Epithelial cell of proximal tubule (primary cell): ENCODE data around the gene TAT. TPM values are rescaled to one million over a fixed set of nuclear protein-coding genes. Genes with fewer than 3 reads are reported as not detected.
"Not testable (repeated sequence)": the region's sequence is repeated elsewhere in the genome, so short reads cannot be mapped to it uniquely, and the experiment has no call there.

ENCODE experiments used
- DNase-seq: peaks from one replicate; pipeline ENCODE4 v3.0.0-alpha.2; 2011; ENCODE audit warnings: low read depth
- H3K4me3 ChIP-seq: 2 replicates; pipeline ENCODE4 v1.5.1; 2011; ENCODE audit warnings: low read depth, mild to moderate bottlenecking, low read length
- total RNA-seq: library from RNA; depleted of rRNA; stranded (reverse); fragments of >200 nt; gene quantifications from 2 replicates; pipeline ENCODE4 v1.2.3, GENCODE V29; 2015
- TF ChIP-seq, protein P1 (sequence below): conservative IDR thresholded peaks from 2 replicates; pipeline ENCODE4 v1.5.1; 2012; ENCODE audit warnings: low read depth, mild to moderate bottlenecking, low read length

Gene TAT
- total RNA-seq, 1 donor from 2014 or later, result not detected

DNA sequence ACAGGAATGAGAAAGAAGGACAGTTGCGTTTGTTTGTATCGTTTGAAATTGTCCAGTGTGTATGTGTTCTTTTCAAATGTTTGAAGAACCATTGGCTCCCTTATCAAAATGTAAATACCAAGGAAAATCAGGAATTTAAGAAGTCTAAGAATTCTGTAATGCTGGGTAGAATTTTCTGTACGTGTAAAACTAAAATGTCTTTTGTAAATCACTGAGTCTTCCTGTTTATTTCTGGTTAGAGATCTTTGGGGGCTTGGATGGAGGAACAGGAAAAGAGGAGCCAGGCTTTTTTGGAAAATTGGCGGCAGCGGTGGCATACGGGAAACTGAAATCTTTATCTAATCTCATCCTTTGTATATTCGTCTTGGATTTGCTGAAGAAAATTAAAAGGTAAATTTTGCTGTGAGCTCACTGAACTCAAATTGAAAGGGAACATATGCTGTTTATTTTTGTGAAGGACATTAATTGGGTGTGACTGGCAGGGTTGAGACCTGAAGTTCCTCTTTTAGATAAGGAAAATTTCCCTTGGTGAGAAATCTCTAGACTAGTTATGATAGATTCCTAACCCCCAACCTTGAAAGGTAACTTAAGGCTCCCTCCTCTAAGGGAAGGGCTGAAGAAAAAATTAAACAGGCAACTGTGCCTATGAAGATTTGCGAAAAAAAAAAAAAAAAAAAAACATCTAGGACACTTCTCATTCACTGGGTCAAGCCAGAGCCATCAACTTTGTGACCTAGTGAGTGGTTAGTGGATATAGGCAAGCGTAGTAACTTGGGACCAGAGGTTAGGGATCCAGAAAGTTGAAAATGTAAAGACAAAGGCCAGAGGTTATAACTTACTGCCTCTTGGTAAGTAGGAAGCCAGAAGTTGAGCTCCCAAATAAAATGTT is 10.8 kb downstream of the TAT start:
- TF ChIP-seq, protein P1, sequence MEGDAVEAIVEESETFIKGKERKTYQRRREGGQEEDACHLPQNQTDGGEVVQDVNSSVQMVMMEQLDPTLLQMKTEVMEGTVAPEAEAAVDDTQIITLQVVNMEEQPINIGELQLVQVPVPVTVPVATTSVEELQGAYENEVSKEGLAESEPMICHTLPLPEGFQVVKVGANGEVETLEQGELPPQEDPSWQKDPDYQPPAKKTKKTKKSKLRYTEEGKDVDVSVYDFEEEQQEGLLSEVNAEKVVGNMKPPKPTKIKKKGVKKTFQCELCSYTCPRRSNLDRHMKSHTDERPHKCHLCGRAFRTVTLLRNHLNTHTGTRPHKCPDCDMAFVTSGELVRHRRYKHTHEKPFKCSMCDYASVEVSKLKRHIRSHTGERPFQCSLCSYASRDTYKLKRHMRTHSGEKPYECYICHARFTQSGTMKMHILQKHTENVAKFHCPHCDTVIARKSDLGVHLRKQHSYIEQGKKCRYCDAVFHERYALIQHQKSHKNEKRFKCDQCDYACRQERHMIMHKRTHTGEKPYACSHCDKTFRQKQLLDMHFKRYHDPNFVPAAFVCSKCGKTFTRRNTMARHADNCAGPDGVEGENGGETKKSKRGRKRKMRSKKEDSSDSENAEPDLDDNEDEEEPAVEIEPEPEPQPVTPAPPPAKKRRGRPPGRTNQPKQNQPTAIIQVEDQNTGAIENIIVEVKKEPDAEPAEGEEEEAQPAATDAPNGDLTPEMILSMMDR, result no peak
- DNase-seq, result no peak
- peak overlapping the region; percentile 63 for H3K4me3 ChIP-seq

DNA sequence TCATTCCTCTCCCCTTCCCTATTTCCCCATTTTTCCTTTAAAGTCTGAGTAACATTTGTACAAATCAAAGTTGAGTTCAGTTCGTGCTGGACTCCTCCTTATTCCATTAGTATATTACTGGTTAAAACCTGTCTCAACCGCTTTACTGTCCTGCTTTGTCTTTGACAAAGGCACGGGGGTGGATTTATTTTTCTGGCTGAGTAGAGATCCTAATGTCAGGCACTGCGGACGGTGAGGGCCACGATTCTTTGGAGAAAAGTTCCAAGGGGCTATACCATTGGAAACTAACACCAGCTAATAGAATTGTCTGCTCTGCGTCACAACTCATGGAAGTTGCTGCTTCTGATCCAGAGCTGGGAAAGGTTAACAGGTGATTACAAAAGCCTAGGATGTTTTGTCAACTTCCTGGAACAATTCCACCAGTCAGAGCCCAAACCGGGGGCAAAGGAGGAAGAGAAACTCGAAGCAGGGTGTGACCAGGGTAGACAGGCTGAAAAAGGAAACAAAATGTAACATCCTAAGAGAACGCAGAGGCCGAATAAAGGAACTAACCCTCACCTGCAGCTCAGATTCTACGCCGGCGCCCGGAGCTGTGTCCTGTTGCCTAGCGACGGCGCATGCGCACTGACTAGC is 12.4 kb downstream of the TAT start:
- H3K4me3 ChIP-seq, result peak overlapping the region; percentile 63
- peak; percentile 15 for DNase-seq
- TF ChIP-seq, protein P1, result no peak

DNA sequence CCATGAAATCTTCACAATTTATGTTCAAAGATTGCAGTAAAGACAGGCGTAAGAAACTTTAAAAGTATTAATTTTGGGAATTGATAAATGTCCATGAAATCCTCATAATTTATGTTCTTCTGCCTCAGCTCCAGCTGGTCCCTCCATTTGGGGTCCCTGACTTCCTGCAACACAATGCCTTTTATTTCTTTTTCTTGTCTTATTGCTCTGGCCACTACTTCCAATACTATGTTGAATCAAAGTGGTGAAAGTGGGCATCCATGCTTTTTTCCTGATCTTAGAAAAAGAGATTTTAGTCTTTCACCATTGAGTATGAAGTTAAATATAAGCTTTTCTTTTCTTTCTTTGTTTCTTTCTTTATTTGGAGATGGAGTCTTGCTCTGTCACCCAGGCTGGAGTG is 14.3 kb downstream of the TAT start:
- H3K4me3 ChIP-seq, result no peak overlapping the region
- TF ChIP-seq, protein P1, result no peak
- no peak for DNase-seq

DNA sequence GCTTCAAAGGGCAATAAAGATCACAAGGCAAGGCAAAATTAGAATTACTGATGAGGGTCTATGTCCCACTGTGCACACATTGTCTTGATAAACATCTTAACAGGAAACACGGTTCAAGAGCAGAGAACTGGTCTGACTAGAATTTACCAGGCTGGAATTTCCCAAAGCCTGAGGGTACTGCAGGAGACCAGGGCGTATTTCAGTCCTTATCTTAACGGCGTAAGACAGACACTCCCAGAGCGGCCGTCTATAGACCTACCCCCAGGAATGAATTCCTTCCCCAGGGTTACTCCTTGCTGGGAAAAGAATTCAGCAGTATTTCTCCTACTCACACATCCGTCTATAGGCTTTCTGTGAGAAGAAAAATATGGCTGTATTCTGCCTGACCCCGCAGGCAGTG is 15.0 kb downstream of the TAT start:
- H3K4me3 ChIP-seq, DNase-seq: not testable (repeated sequence)

DNA sequence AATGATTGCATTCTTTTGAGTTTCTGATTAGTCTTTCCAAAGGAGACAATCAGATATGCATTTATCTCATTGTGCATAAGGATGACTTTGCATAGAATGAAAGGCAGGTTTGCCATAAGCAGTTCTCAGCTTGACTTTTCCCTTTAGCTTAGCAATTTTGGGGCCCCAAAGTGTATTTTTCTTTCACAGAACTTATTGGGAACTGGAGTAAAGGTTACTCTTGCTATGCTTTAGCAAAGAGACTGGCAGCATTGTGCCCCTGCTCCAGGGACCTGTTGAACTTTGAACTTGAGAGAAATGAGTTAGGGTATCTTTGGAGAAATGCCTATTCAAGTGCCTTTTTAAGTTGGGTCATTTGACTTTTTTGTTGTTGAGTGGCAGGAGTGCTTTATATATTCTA is 17.0 kb downstream of the TAT start:
- H3K4me3 ChIP-seq, result no peak overlapping the region
- DNase-seq, result no peak
- TF ChIP-seq, protein P1, result no peak

DNA sequence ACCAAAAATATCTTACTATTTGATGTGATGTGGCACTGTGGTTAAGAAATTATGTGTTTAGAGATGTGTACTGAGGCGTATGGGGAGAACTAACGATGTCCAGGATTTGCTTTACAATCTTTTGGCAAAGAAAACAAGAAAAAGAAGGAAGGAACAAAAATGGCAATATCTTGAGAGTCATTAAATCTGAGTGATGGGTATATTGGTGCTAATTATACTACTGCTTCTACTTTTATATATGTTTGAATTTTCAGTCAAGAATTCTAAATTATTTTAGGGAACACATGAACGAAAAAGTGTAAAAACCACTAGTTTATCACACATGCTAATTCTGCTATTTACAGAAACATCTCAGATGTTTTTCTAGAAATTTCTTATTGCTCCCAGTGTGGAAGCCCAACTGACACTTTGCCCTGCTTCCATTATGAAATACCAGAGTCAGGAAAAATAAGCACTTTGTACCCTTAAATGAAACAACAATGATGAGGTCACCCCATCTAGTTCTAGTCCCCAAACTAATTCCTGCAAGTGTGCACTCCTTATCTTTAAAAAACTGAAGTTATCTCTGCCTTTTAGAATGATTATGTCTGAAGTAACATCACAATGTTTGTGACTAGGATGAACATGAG is 18.8 kb downstream of the TAT start:
- DNase-seq, result no peak
- TF ChIP-seq, protein P1, result no peak
- H3K4me3 ChIP-seq, result no peak overlapping the region

DNA sequence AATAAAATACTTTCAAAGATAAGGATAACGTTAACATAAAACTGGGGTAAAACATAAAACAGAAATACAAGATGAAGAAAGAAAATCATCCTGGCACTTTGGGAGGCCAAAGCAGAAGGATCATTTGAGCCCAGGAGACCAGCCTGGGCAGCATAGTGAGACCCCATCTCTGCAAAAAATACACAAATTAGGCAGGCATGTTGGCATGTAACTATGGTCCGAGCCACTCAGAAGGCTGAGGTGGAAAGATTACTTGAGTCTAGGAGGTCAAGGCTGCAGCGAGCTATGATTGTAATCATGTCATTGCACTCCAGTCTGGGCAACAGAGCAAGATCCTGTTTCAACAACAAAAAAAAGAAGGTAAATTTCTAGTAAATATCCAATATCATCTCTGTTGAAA is 19.6 kb downstream of the TAT start:
- TF ChIP-seq, protein P1, result no peak
- DNase-seq, result no peak
- H3K4me3 ChIP-seq, result no peak overlapping the region
